ENCODE data around the gene HS3ST2. TPM values are rescaled to one million over a fixed set of nuclear protein-coding genes. Genes with fewer than 3 reads are reported as not detected.
"Not testable (repeated sequence)": the region's sequence is repeated elsewhere in the genome, so short reads cannot be mapped to it uniquely, and the experiment has no call there.

Gene HS3ST2
- total RNA-seq, 1 donor from 2014 or later, result not detected

- H3K9me3 Mint-ChIP-seq, result no peaks in the 10 kb centered on the region
These were observed 74.8 kb downstream of the HS3ST2 start for GRCh38 chr16:22888791-22889190.

GRCh38 chr16:22890976-22891375 is 77.0 kb downstream of the HS3ST2 start:
- peaks cover 14% of the 10 kb centered on the region for H3K27me3 Mint-ChIP-seq (ENCODE audit: low read depth)
- no peaks in the 10 kb centered on the region for H3K4me1 Mint-ChIP-seq
- no peak for DNase-seq (ENCODE audit: low spot score in 2 of 2, unreplicated experiment in 2 of 2)
- no peaks in the 10 kb centered on the region for H3K36me3 Mint-ChIP-seq
- H3K9me3 Mint-ChIP-seq, result no peaks in the 10 kb centered on the region
- H3K4me3 Mint-ChIP-seq, result no peak overlapping the region
- H3K27ac Mint-ChIP-seq, result no peak overlapping the region
- TF ChIP-seq, protein P1, sequence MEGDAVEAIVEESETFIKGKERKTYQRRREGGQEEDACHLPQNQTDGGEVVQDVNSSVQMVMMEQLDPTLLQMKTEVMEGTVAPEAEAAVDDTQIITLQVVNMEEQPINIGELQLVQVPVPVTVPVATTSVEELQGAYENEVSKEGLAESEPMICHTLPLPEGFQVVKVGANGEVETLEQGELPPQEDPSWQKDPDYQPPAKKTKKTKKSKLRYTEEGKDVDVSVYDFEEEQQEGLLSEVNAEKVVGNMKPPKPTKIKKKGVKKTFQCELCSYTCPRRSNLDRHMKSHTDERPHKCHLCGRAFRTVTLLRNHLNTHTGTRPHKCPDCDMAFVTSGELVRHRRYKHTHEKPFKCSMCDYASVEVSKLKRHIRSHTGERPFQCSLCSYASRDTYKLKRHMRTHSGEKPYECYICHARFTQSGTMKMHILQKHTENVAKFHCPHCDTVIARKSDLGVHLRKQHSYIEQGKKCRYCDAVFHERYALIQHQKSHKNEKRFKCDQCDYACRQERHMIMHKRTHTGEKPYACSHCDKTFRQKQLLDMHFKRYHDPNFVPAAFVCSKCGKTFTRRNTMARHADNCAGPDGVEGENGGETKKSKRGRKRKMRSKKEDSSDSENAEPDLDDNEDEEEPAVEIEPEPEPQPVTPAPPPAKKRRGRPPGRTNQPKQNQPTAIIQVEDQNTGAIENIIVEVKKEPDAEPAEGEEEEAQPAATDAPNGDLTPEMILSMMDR (IDR thresholded peaks at IDR 0.05; ENCODE audit: unreplicated experiment), result no peak

More at GRCh38 chr16:22888791-22889190, 74.8 kb downstream of the HS3ST2 start:
- TF ChIP-seq, protein P1 (IDR thresholded peaks at IDR 0.05; ENCODE audit: unreplicated experiment), result no peak
- Mint-ChIP-seq H3K36me3 (no peaks in the 10 kb centered on the region), H3K27me3 (ENCODE audit: low read depth) (peaks cover 8% of the 10 kb centered on the region), H3K27ac (no peak overlapping the region), H3K4me3 (no peak overlapping the region), H3K4me1 (no peaks in the 10 kb centered on the region)
- DNase-seq (ENCODE audit: low spot score in 2 of 2, unreplicated experiment in 2 of 2), result no peak

DNA sequence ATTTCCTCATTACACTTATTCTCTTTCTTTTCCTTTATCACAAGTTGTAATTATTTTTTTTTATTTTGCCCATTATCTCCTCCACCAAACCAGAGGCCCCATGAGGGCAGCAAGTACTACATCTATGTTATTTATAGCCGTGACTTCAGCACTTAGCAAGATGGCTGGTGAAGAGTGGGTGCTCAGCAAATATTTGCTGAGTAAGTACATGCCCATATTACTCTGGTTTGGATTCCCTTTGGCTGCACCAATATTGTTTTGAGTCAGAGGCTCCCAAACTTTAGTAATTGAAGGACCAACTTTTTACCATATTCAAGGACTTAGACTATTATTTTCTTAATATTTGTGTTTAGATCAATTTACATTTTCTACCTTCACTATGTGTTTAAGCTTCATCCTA is 83.2 kb downstream of the HS3ST2 start:
- H3K36me3 Mint-ChIP-seq, result no peaks in the 10 kb centered on the region
- H3K9me3 Mint-ChIP-seq, result no peaks in the 10 kb centered on the region
- peaks cover 30% of the 10 kb centered on the region for H3K27me3 Mint-ChIP-seq (ENCODE audit: low read depth)
- no peak for DNase-seq (ENCODE audit: low spot score in 2 of 2, unreplicated experiment in 2 of 2)
- H3K4me1 Mint-ChIP-seq, result no peaks in the 10 kb centered on the region
- H3K27ac Mint-ChIP-seq, result no peak overlapping the region
- TF ChIP-seq, protein P1 (IDR thresholded peaks at IDR 0.05; ENCODE audit: unreplicated experiment), result no peak
- no peak overlapping the region for H3K4me3 Mint-ChIP-seq

DNA sequence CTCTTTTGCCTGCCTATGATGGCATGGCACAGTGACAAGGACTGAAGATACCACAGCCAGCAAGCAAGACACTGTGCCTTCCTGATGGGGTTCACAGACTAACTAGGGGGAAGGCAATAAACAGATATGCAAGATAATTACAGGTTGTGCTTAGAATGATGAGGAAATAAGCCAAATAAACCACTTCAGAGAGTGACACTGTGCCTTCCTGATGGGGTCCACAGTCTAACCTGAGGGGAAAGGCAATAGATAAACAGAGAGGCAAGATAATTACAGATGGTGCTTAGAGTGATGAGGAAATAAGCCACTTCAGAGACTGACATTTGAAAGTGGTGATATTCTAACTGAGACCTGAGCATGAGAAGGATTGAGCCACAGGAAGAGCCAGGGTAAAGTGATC is 84.2 kb downstream of the HS3ST2 start:
- peaks cover 36% of the 10 kb centered on the region for H3K27me3 Mint-ChIP-seq (ENCODE audit: low read depth)
- no peak overlapping the region for H3K4me3 Mint-ChIP-seq
- no peaks in the 10 kb centered on the region for H3K4me1 Mint-ChIP-seq

GRCh38 chr16:22898874-22899348 is 84.9 kb downstream of the HS3ST2 start:
- Mint-ChIP-seq H3K27me3 (ENCODE audit: low read depth) (peaks cover 34% of the 10 kb centered on the region), H3K36me3 (no peaks in the 10 kb centered on the region), H3K4me1 (no peaks in the 10 kb centered on the region), H3K9me3 (no peaks in the 10 kb centered on the region), H3K4me3 (no peak overlapping the region), H3K27ac (no peak overlapping the region)
- TF ChIP-seq, protein P1 (IDR thresholded peaks at IDR 0.05; ENCODE audit: unreplicated experiment), result peak; percentile 86
- DNase-seq (ENCODE audit: low spot score in 2 of 2, unreplicated experiment in 2 of 2), result peak; percentile 56 to 77

More for the DNA sequence above, 84.2 kb downstream of the HS3ST2 start:
- H3K27ac Mint-ChIP-seq, result no peak overlapping the region
- H3K9me3 Mint-ChIP-seq, result no peaks in the 10 kb centered on the region
- no peaks in the 10 kb centered on the region for H3K36me3 Mint-ChIP-seq
- no peak for DNase-seq (ENCODE audit: low spot score in 2 of 2, unreplicated experiment in 2 of 2)
- TF ChIP-seq, protein P1 (IDR thresholded peaks at IDR 0.05; ENCODE audit: unreplicated experiment), result no peak

DNA sequence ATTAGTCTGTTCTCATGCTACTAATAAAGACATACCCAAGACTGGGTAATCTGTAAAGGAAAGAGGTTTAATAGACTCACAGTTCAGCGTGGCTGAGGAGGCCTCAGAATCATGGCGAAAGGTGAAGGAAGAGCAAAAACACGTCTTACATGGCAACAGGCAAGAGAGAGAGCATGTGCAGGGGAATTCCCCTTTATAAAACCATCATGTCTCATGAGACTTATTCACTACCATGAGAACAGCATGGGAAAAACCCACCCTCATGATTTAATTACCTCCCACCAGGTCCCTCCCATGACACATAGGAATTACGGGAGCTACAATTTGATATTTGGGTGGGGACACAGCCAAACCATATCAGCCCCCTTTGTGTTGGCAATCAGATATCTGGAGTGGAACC is 85.6 kb downstream of the HS3ST2 start:
- not testable (repeated sequence) for H3K4me1 Mint-ChIP-seq; DNase-seq (ENCODE audit: low spot score in 2 of 2, unreplicated experiment in 2 of 2); H3K9me3 Mint-ChIP-seq; H3K36me3 Mint-ChIP-seq; H3K27ac Mint-ChIP-seq; H3K4me3 Mint-ChIP-seq
- peaks cover 31% of the 10 kb centered on the region for H3K27me3 Mint-ChIP-seq (ENCODE audit: low read depth)
